Activated T-cell treated with anti-CD3 and anti-CD28 coated beads, Interleukin-2, amount 50 U/mL, for 72 hours (primary cell): ENCODE data around the gene FGF14. TPM values are rescaled to one million over a fixed set of nuclear protein-coding genes. Genes with fewer than 3 reads are reported as not detected.

Experiments used
- ATAC-seq, 2 donors: fragments of 150-1000 bp; cut with Tn5 transposase; replicated peaks in 1 of 2; 2 replicates each; pipeline ENCODE4 v1.10.0; 2021; ENCODE audit warnings: moderate library complexity in 2 of 2, mild to moderate bottlenecking in 1 of 2
- DNase-seq, 2 donors: peaks; one replicate each; pipeline ENCODE4 v3.0.0; 2021 to 2022; ENCODE audit warnings: mixed read lengths in 1 of 2
- H3K27ac Mint-ChIP-seq: one replicate; pipeline ENCODE4 v1.8.0; 2022; ENCODE audit warnings: mild to moderate bottlenecking, moderate library complexity, mixed read lengths
- H3K27me3 Mint-ChIP-seq: one replicate; pipeline ENCODE4 v1.8.0; 2022; ENCODE audit warnings: low read depth, mixed read lengths
- H3K36me3 Mint-ChIP-seq, 2 donors: one replicate each; pipeline ENCODE4 v1.8.0; 2022; ENCODE audit warnings: mixed read lengths in 2 of 2, mild to moderate bottlenecking in 1 of 2; ENCODE audit not compliant: insufficient read depth in 2 of 2
- H3K4me1 Mint-ChIP-seq: one replicate; pipeline ENCODE4 v1.8.0; 2022; ENCODE audit warnings: low read depth, mixed read lengths
- H3K4me3 Mint-ChIP-seq, 2 donors: one replicate each; pipeline ENCODE4 v1.8.0; 2022; ENCODE audit warnings: mild to moderate bottlenecking in 2 of 2, mixed read lengths in 2 of 2, moderate library complexity in 2 of 2
- H3K9me3 Mint-ChIP-seq, 2 donors: one replicate each; pipeline ENCODE4 v1.8.0; 2022; ENCODE audit warnings: mixed read lengths in 2 of 2
- total RNA-seq, 2 donors: library from RNA; stranded (reverse); gene quantifications; one replicate each; pipeline ENCODE4 v1.2.3, GENCODE V29; 2022

FGF14 gene
- total RNA-seq, 2 donors from 2014 or later = 0.23 TPM; not detected in 1

DNA sequence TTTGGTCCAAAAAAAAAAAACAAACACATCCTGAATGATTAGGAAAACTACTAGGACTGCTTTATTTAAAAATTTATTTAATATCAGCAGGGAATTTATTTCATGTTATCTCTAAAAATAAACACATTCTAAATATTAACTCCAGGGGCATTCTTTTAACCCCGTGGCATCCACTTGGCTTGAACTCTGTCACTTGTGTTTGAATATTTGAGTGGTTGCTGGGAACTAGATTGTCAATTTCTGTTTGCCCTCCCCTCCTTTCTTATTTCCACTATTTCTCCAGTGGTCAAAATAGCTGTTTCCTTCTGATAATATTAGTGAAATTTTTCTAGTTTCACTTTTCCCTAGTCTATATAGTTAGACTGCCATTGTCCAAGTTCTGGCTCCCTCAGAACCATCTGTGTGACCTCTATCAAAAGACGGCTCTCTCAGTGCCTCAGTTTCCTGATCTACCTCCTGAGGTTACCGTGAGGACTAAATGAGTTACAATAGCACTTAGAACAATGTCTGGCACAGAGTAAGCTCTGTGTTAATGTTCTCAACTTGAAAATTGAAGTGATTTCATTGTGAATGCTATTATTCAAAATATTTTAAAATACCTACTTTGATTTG lies 107.3 kb downstream of the FGF14 start:
- no peaks in the 10 kb centered on the region for H3K9me3 Mint-ChIP-seq

GRCh38 chr13:102293723-102294122 lies 108.1 kb downstream of the FGF14 start:
- ATAC-seq = no peak
- no peak overlapping the region for H3K4me3 Mint-ChIP-seq
- H3K9me3 Mint-ChIP-seq = no peaks in the 10 kb centered on the region
- H3K27me3 Mint-ChIP-seq = peaks cover 4% of the 10 kb centered on the region
- H3K27ac Mint-ChIP-seq = no peak overlapping the region
- DNase-seq = no peak
- no peaks in the 10 kb centered on the region for H3K36me3 Mint-ChIP-seq
- no peaks in the 10 kb centered on the region for H3K4me1 Mint-ChIP-seq

More for the DNA sequence above, 107.3 kb downstream of the FGF14 start:
- H3K27ac Mint-ChIP-seq = no peak overlapping the region
- H3K27me3 Mint-ChIP-seq = peaks cover 4% of the 10 kb centered on the region
- no peak overlapping the region for H3K4me3 Mint-ChIP-seq
- ATAC-seq (no peak), DNase-seq (no peak)
- no peaks in the 10 kb centered on the region for H3K36me3 Mint-ChIP-seq
- no peaks in the 10 kb centered on the region for H3K4me1 Mint-ChIP-seq

DNA sequence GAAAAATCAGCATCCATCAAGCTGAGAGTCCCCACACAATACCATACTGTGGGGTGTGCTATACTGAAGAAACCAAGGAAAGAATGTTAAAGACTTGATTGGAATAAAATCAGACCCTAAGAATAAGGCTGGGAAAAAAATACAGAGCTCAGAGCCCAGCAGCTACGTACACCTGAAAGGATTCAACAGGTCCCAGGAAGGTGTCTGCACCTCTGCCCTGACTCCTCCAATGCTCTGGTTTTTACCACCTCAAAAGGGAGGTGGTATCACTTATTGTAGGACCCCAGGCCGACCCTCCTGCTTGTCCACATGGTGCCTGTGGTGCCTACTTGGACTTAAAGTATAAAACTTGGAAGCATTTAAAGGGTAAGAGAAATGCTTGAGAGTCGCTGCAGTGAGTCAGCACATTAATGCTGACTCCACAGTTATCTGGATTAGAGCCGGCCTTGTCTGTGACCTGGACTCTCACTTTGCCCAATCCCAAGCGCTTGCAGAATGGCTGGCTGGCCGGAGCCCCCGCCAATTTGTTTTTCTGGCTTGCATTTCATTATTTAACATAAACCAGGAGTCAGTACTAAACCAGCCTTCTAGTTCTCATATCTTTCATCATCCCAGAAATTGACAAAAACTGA lies 110.1 kb downstream of the FGF14 start:
- H3K36me3 Mint-ChIP-seq = no peaks in the 10 kb centered on the region
- no peak overlapping the region for H3K27ac Mint-ChIP-seq
- ATAC-seq (no peak), DNase-seq (no peak)
- H3K4me3 Mint-ChIP-seq = no peak overlapping the region
- no peaks in the 10 kb centered on the region for H3K4me1 Mint-ChIP-seq
- H3K9me3 Mint-ChIP-seq = no peaks in the 10 kb centered on the region
- H3K27me3 Mint-ChIP-seq = peaks cover 4% of the 10 kb centered on the region

DNA sequence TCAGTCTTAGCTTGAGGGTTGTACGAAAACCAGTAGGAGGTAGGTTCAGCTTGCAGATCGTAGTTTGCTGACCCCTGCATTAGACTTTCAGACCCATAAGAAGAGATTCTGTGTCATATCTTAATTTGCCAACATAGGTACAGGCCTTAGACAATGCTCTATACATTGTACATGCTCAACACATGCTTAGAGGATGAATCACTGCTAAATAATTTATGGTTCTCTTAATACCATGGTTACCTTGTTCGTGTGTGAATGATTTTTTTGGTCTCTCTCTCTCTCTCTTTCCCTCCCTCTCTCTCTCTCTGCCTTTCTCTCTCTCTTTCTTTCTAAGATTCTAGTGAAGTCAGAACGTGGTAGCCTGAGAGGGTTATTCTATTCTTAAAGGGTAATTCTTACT lies 112.2 kb downstream of the FGF14 start:
- no peaks in the 10 kb centered on the region for H3K9me3 Mint-ChIP-seq
- no peaks in the 10 kb centered on the region for H3K36me3 Mint-ChIP-seq
- no peaks in the 10 kb centered on the region for H3K4me1 Mint-ChIP-seq
- DNase-seq = no peak
- H3K27me3 Mint-ChIP-seq = no peaks in the 10 kb centered on the region
- no peak for ATAC-seq
- no peak overlapping the region for H3K27ac Mint-ChIP-seq
- no peak overlapping the region for H3K4me3 Mint-ChIP-seq

DNA sequence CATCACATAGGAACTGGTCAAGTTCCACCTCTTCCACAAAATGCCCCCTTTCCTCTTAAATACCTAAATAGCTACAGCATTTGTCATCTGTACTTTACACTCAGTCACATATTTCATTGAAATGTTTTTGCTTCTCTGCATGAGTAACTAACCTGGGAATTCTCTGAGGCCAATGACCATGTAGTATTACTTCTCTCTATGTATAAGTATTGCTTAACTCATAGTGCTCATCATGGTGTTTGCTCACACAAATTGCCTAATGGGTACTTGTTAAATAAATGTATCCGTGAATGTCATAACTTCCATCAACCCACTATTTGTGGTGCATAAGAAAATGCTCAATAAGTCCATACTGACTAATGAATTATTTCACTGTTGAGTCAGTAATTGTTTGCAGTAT lies 115.5 kb downstream of the FGF14 start:
- DNase-seq (no peak), ATAC-seq (no peak)
- H3K27me3 Mint-ChIP-seq = no peaks in the 10 kb centered on the region
- H3K4me3 Mint-ChIP-seq = no peak overlapping the region
- H3K27ac Mint-ChIP-seq = no peak overlapping the region
- H3K4me1 Mint-ChIP-seq = no peaks in the 10 kb centered on the region
- H3K9me3 Mint-ChIP-seq = no peaks in the 10 kb centered on the region
- no peaks in the 10 kb centered on the region for H3K36me3 Mint-ChIP-seq

DNA sequence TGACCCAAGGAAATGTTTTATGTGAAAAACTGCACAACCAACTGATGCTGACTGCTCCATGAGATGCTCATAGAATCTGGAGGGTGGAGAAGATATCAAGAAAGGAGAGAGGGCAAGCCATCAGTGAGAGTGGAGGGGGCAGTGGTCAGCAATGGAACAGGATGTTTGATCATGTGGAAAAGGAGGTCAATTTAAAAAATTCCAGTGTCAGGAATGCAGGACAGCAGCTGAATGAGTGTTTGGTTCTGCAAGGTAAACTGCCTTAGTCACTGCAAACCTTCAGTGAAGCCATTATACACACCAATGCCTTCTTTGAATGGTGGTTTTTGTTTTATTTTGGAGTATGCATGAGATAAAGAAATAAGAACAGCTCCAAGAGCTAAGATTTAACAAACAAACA lies 121.5 kb downstream of the FGF14 start:
- H3K27ac Mint-ChIP-seq = no peak overlapping the region
- H3K9me3 Mint-ChIP-seq = no peaks in the 10 kb centered on the region
- DNase-seq (no peak), ATAC-seq (no peak)
- no peaks in the 10 kb centered on the region for H3K4me1 Mint-ChIP-seq
- peaks cover 16% of the 10 kb centered on the region for H3K27me3 Mint-ChIP-seq
- no peaks in the 10 kb centered on the region for H3K36me3 Mint-ChIP-seq
- no peak overlapping the region for H3K4me3 Mint-ChIP-seq

DNA sequence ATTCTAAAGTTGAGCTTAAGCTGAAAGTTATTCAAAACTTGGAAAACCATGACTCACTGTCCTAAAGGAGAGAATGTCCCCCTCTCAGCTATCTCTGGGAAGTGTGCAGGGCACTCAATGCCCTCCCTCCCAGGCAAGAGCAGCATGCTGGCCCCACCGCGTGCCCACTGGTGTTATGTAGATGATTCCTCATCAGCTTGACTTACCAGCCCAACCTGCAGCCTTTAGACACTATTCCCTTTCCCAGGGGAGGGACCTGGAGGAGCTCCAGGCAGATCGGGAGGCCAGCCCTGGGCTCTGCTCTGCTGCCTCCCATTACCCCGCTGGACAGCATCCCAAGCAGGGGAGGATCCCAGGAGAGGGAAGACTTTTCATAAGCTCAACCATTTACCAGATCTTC lies 124.6 kb downstream of the FGF14 start:
- H3K9me3 Mint-ChIP-seq = no peaks in the 10 kb centered on the region
- ATAC-seq (no peak), DNase-seq (no peak)
- H3K36me3 Mint-ChIP-seq = no peaks in the 10 kb centered on the region
- peaks cover 16% of the 10 kb centered on the region for H3K27me3 Mint-ChIP-seq
- no peaks in the 10 kb centered on the region for H3K4me1 Mint-ChIP-seq
- H3K4me3 Mint-ChIP-seq = no peak overlapping the region
- H3K27ac Mint-ChIP-seq = no peak overlapping the region

DNA sequence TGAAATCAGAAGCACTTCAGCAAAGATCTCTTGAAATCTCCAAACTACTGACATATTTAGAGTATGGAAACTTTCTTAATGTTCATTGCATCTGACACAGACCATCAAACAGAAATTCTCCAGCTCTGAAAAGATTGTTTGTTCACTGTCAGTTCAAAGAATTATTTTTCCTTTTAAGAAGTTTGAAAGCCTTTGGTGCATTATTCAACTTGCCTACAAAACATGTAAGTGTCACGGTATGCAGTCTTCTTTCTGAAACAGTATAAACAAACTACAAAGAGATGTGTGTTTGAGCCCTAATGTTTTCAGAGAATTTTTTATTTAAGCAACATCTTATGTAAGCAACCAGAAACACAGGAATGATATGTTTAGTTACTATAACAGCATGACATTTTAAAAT lies 125.4 kb downstream of the FGF14 start:
- H3K9me3 Mint-ChIP-seq = no peaks in the 10 kb centered on the region
- H3K36me3 Mint-ChIP-seq = no peaks in the 10 kb centered on the region
- no peak overlapping the region for H3K4me3 Mint-ChIP-seq
- DNase-seq = no peak
- no peak for ATAC-seq
- H3K27ac Mint-ChIP-seq = no peak overlapping the region
- H3K27me3 Mint-ChIP-seq = peaks cover 16% of the 10 kb centered on the region
- no peaks in the 10 kb centered on the region for H3K4me1 Mint-ChIP-seq

- no peaks in the 10 kb centered on the region for H3K9me3 Mint-ChIP-seq
- no peaks in the 10 kb centered on the region for H3K36me3 Mint-ChIP-seq
- H3K27ac Mint-ChIP-seq = no peak overlapping the region
- ATAC-seq (no peak), DNase-seq (no peak)
- no peaks in the 10 kb centered on the region for H3K4me1 Mint-ChIP-seq
- H3K27me3 Mint-ChIP-seq = peaks cover 16% of the 10 kb centered on the region
- no peak overlapping the region for H3K4me3 Mint-ChIP-seq
Measured at GRCh38 chr13:102275969-102276368, 125.9 kb downstream of the FGF14 start.

DNA sequence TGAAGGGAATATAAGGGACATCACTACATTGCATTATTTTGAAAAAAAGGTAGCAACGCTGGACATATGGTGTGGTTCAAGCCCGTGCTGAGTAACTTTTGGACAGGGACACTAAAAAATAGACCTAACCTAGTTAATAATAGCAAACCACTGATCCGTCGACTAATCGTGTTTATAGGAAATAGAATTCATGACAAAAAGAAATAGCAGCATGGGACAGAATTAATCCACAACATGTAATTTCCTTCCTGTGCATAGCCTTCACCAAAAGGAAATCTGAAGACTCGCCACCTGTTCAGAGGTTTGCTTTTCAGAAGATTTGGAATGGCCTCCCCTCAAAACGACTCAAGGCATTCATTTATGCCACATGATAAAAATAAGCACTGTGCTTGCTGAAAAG lies 128.7 kb downstream of the FGF14 start:
- H3K27ac Mint-ChIP-seq = no peak overlapping the region
- no peaks in the 10 kb centered on the region for H3K9me3 Mint-ChIP-seq
- H3K4me3 Mint-ChIP-seq = no peak overlapping the region
- H3K36me3 Mint-ChIP-seq = no peaks in the 10 kb centered on the region
- H3K4me1 Mint-ChIP-seq = no peaks in the 10 kb centered on the region
- DNase-seq (no peak), ATAC-seq (no peak)
- H3K27me3 Mint-ChIP-seq = peaks cover 9% of the 10 kb centered on the region

DNA sequence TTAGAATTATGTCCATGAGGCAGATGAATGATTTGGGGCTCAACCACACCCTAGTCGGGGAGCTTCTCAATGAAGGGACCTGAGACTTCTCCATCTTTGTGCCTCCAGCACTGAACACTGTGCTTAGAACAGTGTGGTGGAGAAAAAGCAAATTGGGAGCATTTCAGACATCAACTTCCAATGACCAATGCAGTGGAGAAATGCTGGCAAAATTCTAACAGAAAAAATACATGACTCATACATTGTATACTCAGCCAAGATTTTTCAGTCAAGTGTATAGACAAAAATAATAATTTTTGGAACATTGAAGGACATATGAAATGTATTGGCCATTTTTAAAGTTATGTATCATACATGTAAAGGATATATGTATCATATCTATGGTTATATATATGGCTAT lies 134.7 kb downstream of the FGF14 start:
- ATAC-seq (no peak), DNase-seq (no peak)
- H3K36me3 Mint-ChIP-seq = no peaks in the 10 kb centered on the region
- no peaks in the 10 kb centered on the region for H3K4me1 Mint-ChIP-seq
- H3K4me3 Mint-ChIP-seq = no peak overlapping the region
- H3K27me3 Mint-ChIP-seq = no peaks in the 10 kb centered on the region
- H3K27ac Mint-ChIP-seq = no peak overlapping the region
- no peaks in the 10 kb centered on the region for H3K9me3 Mint-ChIP-seq

GRCh38 chr13:102261809-102262208 lies 140.0 kb downstream of the FGF14 start:
- H3K4me3 Mint-ChIP-seq = no peak overlapping the region

DNA sequence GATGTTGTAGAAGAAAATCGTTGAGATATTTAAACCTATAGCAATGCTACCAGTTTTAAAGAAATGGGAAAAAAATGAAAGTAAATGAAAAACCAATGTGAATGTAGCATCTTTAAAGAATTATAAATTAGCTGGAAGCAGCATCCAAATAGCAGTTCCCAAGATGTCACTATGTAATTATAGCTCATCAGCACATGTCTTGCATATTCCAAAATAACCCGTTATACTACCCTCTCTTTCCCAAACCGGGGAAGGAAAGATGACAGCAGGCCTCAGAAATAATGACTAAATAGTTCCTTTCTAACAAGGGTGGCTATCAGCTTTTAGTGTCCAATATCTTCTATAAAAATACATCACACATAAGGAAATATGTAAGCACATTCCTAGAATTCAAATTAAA lies 140.5 kb downstream of the FGF14 start:
- Mint-ChIP-seq H3K27me3 (no peaks in the 10 kb centered on the region), H3K4me1 (no peaks in the 10 kb centered on the region), H3K9me3 (peaks cover 1 to 4% of the 10 kb centered on the region in 2 donors), H3K36me3 (no peaks in the 10 kb centered on the region), H3K4me3 (no peak overlapping the region), H3K27ac (no peak overlapping the region)
- ATAC-seq (no peak), DNase-seq (no peak)

More at GRCh38 chr13:102261809-102262208, 140.0 kb downstream of the FGF14 start:
- no peak for ATAC-seq
- Mint-ChIP-seq H3K27me3 (no peaks in the 10 kb centered on the region), H3K4me1 (no peaks in the 10 kb centered on the region), H3K36me3 (no peaks in the 10 kb centered on the region), H3K9me3 (peaks cover 1 to 4% of the 10 kb centered on the region in 2 donors), H3K27ac (no peak overlapping the region)
- no peak for DNase-seq

- Mint-ChIP-seq H3K27ac (no peak overlapping the region), H3K36me3 (no peaks in the 10 kb centered on the region), H3K4me3 (no peak overlapping the region), H3K27me3 (no peaks in the 10 kb centered on the region), H3K9me3 (peaks cover 1 to 4% of the 10 kb centered on the region in 2 donors), H3K4me1 (no peaks in the 10 kb centered on the region)
- DNase-seq = no peak
- no peak for ATAC-seq
Measured at GRCh38 chr13:102260256-102260655, 141.6 kb downstream of the FGF14 start.
